ENCODE results near the gene HSD17B2.
"Not testable (repeated sequence)": the region's sequence is repeated elsewhere in the genome, so short reads cannot be mapped to it uniquely, and the experiment has no call there.

Gene HSD17B2

DNA sequence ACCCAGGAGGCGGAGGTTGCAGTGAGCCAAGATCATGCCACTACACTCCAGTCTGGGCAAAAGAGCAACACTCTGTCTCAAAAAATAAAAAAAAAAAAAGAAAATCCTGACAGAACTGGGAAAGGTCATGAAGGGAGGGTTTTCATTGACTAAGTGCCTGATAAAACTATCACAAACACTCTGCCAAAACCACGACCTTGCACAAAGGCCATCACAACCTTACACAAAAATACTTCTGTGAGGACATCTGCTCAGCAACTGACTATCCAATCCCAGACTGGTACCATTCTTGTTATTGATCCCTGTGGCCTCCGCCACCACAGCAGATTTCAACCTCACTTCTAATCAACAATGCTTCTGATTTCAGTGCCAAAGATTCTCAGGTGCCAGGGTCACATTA lies 94.8 kb downstream of the HSD17B2 start:
- DNase-seq (ENCODE audit: low read depth in 2 of 2): no peak

DNA sequence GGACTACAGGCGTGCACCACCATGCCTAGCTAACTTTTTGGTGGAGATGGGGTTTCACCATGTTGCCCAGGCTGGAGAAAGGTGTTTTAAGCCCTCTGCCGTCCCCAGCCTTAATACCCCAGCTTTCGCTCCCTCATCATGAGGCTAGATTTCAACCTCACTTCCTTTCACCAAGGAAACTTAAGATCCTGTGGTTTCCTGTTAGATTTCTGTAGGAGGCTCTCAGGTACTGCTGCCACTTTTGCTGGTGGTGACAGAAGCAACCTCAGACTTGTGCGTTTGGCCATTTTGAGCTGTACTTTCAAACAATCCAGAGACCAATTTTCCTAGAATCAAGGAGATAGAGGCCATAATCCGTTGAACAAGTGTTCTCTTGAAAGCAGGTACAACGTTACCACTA lies 98.7 kb downstream of the HSD17B2 start:
- DNase-seq (ENCODE audit: low read depth in 2 of 2): no peak

DNA sequence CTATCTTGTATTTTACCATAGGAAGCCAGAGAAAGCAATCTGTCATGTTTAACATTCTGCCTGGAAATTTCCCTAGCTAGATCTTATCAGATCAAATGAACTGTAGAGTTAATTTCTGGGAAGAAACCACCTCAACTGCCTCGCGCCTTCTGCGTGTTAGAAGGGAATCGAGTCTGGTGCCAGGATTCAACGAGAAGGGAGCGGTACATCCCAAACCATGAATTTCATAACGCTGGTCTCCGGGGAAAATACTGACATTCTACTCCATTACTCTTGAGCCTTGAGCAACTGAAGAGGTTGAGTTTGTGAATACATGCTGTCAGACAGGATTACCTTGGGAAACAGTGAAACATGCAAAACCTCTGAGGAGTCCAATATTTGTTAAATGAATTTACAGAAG lies 99.8 kb downstream of the HSD17B2 start:
- no peak for DNase-seq (ENCODE audit: low read depth in 2 of 2)

DNA sequence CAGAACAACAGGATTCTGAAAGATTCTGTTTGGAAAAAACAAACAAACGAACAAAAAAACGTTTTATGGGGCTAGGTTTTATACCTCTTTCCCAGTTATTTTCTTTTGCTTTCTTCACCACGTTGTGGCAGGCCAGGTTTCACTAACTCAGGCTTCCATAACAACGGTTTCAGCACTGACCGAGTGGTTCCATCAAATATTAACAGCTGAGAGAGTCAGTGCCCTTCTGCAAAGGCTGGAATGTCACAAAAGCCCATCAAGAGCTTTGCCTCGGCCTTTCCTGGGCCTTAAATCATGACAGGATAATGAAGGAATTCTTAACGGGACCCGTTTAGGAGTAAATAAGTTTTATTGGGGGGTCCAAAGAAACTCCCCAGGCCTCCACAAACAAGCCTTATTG lies 100.8 kb downstream of the HSD17B2 start:
- no peak for DNase-seq (ENCODE audit: low read depth in 2 of 2)

DNA sequence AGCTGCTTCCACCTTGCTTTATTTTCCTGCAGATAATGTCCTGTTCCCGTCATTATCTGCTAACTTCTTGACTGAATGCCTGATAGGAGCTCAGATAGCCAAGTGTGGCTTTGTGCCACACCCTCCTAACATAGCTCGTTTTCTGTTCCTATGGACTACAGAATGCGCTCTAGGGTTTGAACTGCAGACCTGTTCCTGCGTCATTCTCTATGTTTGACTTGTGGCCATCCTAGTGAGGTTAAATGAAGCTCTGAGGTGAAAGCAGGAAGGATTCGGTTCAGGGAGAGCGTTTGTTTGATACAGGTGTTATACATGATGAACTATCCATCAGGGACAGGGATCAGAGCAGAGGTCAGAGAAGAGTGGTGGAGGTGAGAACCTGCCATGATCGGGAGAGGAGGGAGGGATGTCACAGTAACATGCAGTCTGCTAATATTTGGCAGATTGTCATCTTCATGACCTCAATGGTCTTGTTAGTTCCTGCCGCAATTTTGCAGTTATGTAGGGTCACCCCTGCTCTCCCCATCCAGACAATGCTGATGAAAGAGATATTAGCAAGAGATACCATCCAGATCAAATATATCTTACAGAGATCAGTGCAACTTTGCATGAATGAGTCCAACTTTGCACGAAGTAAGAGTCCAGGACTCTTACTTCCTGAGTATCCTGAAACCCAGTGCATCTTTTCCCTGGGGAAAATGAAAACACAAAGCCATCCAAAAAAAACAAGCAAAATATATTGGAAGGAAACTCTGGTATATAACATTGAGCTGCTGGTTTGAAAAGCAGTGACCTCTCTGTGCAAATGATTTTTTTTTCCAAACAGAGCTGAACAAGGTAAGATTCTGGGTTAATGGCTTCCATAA lies 102.1 kb downstream of the HSD17B2 start:
- DNase-seq (ENCODE audit: low read depth in 2 of 2): no peak

DNA sequence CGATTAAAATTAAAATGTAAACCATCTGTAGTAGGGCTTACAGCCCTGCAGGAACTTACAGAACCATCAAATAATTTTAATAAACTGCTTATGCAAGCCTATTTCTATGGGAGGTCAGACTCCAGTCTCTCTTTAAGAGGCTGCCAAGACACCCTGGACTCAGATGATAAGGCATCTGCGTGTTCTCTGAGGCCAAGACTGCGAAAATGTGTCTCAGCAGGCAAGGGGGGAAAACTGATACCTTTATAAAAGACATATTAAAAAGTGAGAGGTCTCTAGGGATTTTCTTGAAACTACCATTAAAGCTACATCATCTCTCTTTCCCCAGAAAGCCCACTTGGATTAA lies 102.7 kb downstream of the HSD17B2 start:
- no peak for DNase-seq (ENCODE audit: low read depth in 2 of 2)

DNA sequence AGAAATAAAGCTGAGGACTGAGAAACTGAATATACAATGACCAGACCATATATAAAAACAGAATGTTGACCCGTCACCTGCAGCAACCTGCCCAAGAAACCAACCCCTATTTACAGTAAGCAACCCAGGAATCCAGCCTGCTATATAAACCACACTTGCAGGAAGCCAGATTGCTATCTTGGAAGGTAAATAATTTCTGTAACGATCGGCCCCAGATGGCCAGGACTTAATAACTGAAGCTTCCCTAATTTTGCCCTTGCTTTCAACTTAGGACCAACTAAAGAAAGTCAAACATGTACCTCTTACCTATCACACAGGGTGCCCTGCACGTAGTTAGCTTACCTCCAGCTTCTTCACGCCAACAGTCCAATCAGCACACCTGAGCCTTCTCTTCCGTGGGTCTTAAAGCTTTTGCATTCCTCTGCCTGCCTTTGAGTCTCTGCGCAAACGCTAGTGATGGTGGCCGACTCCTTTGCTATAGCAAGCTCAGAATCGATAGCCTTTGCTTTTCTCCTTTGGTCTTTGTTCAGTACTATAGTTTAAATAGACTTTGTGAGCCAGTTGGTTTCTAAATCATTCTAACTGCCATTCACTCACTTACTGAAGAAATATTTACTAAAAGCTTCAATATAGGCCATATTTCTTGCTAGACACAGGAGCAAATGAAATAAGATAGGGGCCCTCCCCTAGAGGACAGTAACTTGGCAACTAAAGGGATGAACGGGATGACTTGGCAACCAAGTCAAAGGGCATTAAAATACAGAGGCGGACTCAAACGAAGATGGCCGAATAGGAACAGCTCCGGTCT lies 103.6 kb downstream of the HSD17B2 start:
- DNase-seq (ENCODE audit: low read depth in 2 of 2): no peak

DNA sequence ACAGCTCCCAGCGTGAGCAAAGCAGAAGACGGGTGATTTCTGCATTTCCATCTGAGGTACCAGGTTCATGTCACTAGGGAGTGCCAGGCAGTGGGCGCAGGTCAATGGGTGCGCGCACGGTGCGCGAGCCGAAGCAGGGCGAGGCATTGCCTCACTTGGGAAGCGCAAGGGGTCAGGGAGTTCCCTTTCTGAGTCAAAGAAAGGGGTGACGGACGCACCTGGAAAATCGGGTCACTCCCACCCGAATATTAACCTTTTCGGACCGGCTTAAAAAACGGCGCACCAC lies 104.2 kb downstream of the HSD17B2 start:
- DNase-seq (ENCODE audit: low read depth in 2 of 2): not testable (repeated sequence)

DNA sequence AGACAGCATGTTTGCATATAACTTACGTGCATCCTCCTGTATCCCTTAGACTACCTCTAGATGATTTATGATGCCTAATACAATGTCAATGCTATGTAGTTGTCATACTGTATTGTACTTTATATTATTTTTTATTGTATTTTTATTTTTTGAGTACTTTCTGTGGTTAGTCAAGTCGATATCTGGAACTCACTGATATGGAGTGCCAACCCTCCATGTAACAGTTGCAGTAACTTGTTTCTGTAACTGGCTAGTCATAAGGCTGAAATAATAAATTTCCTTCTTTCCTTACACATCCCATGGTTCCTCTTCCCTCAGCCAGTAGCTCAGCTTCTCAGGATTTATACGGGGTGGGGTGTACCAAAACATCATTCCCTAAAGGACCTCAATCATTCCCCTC lies 111.5 kb downstream of the HSD17B2 start:
- no peak for DNase-seq (ENCODE audit: low read depth in 2 of 2)

DNA sequence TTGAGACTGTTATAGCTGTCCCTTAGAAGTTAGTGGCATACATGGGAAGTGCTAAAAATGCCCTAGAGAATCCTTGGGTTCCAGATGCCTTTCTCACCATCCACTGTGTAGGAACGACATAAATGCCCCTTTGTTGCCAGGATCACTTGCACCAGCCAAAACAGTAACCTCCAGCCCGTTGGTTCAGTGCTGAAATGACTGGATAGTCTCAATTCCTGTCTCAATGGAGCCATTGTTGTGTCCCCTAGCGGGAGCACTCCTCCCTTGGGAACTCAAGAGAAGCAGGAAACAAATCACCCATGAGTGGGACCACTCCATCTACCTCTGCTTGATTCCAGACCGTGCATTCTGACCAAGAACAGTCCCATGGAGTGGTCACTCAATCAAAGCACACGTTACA lies 111.9 kb downstream of the HSD17B2 start:
- DNase-seq (ENCODE audit: low read depth in 2 of 2): no peak

DNA sequence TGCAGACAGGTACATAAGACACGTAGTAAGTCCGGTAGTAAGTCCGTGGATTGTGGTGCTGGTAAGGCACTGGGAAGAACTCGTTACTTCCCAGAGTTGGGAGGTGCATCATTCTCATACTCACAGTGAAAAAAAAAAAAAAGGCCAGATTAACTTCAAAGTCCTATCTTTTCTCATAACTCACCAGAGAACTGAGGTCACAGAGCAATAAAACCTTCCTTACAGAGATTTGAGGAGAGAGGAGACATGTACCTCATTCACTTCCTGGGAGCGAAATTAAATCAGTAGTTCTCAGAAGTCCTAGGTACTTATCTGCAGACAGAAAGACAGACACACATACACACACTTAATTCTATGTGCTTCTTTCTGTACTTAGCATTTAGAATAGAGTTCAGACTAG lies 112.5 kb downstream of the HSD17B2 start:
- DNase-seq (ENCODE audit: low read depth in 2 of 2): no peak
